K562 (cell line): Measurements from ENCODE around the gene MFAP3L. TPM values are rescaled to one million over a fixed set of nuclear protein-coding genes. Genes with fewer than 3 reads are reported as not detected.

Experiments used
- ATAC-seq: fragments of 200-7000 bp; cut with Tn5 transposase; 3 replicates; pipeline ENCODE4 v1.9.1; 2020; ENCODE audit warnings: moderate library complexity
- BruUV-seq: library from RNA; stranded (reverse); fragments of 400-500 nt; replicated peaks from 2 replicates; lab custom pipeline; 2021; lab: Mats Ljungman, UMichigan
- CTCF ChIA-PET: fragments of 300-600 bp; formaldehyde crosslinking; extraction: SDS; loops from one replicate; lab custom pipeline; 2021; ENCODE audit warnings: low intra/inter-chr PET ratio; lab: Yijun Ruan, JAX
- POLR2A ChIA-PET: fragments of 300-600, 350-650 bp; sonication (Branson Sonifier 250); formaldehyde crosslinking; extraction: SDS; loops from one replicate; lab custom pipeline; 2021; ENCODE audit warnings: antibody characterized with exemption, inconsistent platforms; lab: Yijun Ruan, JAX
- DNase-seq, 4 experiments: peaks; one replicate each; pipeline versions ENCODE4 v3.0.0 to v3.0.0-alpha.2; 2011 to 2018; ENCODE audit warnings: low spot score in 3 of 4, mixed read lengths in 3 of 4; ENCODE audit errors: extremely low read depth in 1 of 4
- FAIRE-seq: peaks from 2 replicates; lab custom pipeline; 2011; peaks lifted over from hg19 to GRCh38; lab: Jason Lieb, UNC
- H2AFZ ChIP-seq: 2 replicates; pipeline ENCODE4 v1.6.0; 2011; ENCODE audit warnings: low read depth, low read length, control low read depth, inconsistent platforms
- H3K27ac ChIP-seq: fragments of 200-600 bp; 3 replicates; pipeline ENCODE4 v1.8.0; 2011; ENCODE audit warnings: low read depth, mild to moderate bottlenecking, control low read depth, inconsistent platforms, low read length, moderate library complexity, mixed read lengths; ENCODE audit errors: extremely low read depth
- H3K27me3 ChIP-seq, 2 experiments: fragments of 300-600 bp in 1 of 2; 2 replicates in 1 of 2; 3 replicates in 1 of 2; pipeline versions ENCODE4 v1.6.0 to v1.8.0; 2011; ENCODE audit warnings: inconsistent platforms in 2 of 2, low read length in 2 of 2, mild to moderate bottlenecking in 1 of 2, mixed read lengths in 1 of 2, moderate library complexity in 1 of 2; ENCODE audit not compliant: control insufficient read depth in 2 of 2, insufficient read depth in 2 of 2
- H3K36me3 ChIP-seq: fragments of 300-600 bp; 3 replicates; pipeline ENCODE4 v1.8.0; 2011; ENCODE audit warnings: mild to moderate bottlenecking, low read length, inconsistent platforms; ENCODE audit not compliant: control insufficient read depth, insufficient read depth
- H3K4me1 ChIP-seq, 2 experiments: fragments of 200-600 bp in 1 of 2; replicated peaks in 1 of 2; 2 replicates in 1 of 2; 3 replicates in 1 of 2; pipeline versions ENCODE4 v1.5.1 to v1.8.0; 2011; ENCODE audit warnings: inconsistent platforms in 2 of 2, low read length in 2 of 2, mild to moderate bottlenecking in 1 of 2, mixed read lengths in 1 of 2, moderate library complexity in 1 of 2; ENCODE audit not compliant: control insufficient read depth in 2 of 2, insufficient read depth in 2 of 2
- H3K4me2 ChIP-seq: 2 replicates; pipeline ENCODE4 v1.6.1; 2011; ENCODE audit warnings: low read length, control low read depth, inconsistent platforms, mixed read lengths; ENCODE audit not compliant: insufficient read depth
- H3K4me3 ChIP-seq: fragments of 200-600 bp; sonication (generic), shearing (Covaris generic); 2 replicates; pipeline ENCODE4 v1.5.1; 2016; ENCODE audit warnings: control low read depth, inconsistent platforms
- H3K79me2 ChIP-seq: fragments of 200-600 bp; 3 replicates; pipeline ENCODE4 v1.8.0; 2011; ENCODE audit warnings: low read length, inconsistent platforms; ENCODE audit not compliant: control insufficient read depth, insufficient read depth
- H3K9ac ChIP-seq, 2 experiments: 2 replicates each; pipeline versions ENCODE4 v1.6.0 to v1.6.1; 2011; ENCODE audit warnings: low read depth in 2 of 2, low read length in 2 of 2, control low read depth in 1 of 2, inconsistent platforms in 1 of 2, mild to moderate bottlenecking in 1 of 2, mixed read lengths in 1 of 2; ENCODE audit not compliant: insufficient read depth in 1 of 2
- H3K9me1 ChIP-seq: one replicate; pipeline ENCODE4 v1.6.0; 2011; ENCODE audit warnings: inconsistent platforms, mild to moderate bottlenecking, low read length, moderate library complexity; ENCODE audit not compliant: control insufficient read depth, insufficient read depth
- H3K9me3 ChIP-seq: replicated peaks from 2 replicates; pipeline ENCODE4 v1.5.1; 2011; ENCODE audit warnings: low read depth, low read length, inconsistent platforms; ENCODE audit not compliant: control insufficient read depth, insufficient read depth
- H4K20me1 ChIP-seq: replicated peaks from 2 replicates; pipeline ENCODE4 v1.6.1; 2011; ENCODE audit warnings: low read length, inconsistent platforms, mixed read lengths; ENCODE audit not compliant: control insufficient read depth, insufficient read depth
- ELF1 ChIP-seq: fragments of 200-800 bp; sonication (Bioruptor generic); IDR thresholded peaks from 2 replicates; pipeline ENCODE4 v1.6.1; 2016; ENCODE audit warnings: missing genetic modification characterization, missing compliant biosample characterization
- ERF ChIP-seq: fragments of 450-650 bp; formaldehyde crosslinking; IDR thresholded peaks from 2 replicates; pipeline ENCODE4 v1.4.0; 2020; ENCODE audit warnings: mild to moderate bottlenecking, mixed read lengths
- TEAD1 ChIP-seq, 2 experiments: fragments of 450-650 bp in 1 of 2; sonication (generic) in 1 of 2; formaldehyde crosslinking; IDR thresholded peaks; 2 replicates each; pipeline versions ENCODE4 v1.4.0 to v1.8.0; 2020 to 2022; ENCODE audit warnings: mild to moderate bottlenecking in 2 of 2, missing genetic modification reagents in 1 of 2
- ZNF830 ChIP-seq: fragments of 250-450 bp; sonication (Bioruptor Pico); IDR thresholded peaks from 2 replicates; pipeline ENCODE4 v1.5.0; 2021; ENCODE audit warnings: mild to moderate bottlenecking
- WGBS: fragments of 100-300 bp; shearing (Covaris generic); methylation state at CpG from one replicate; pipeline ENCODE4 v1.1.6; 2016; ENCODE audit warnings: low coverage, mixed read lengths; ENCODE audit not compliant: insufficient coverage; ENCODE audit errors: missing lambda C conversion rate; 5-methylcytosine and 5-hydroxymethylcytosine counted together
- in situ Hi-C: fragments of 300-500 bp; cut with MboI; formaldehyde crosslinking; loops from 4 replicates; pipeline ENCODE4 v1.15.0; 2018; ENCODE audit warnings: inconsistent platforms, mixed read lengths
- intact Hi-C: fragments of 100-400 bp; cut with micrococcal nuclease; formaldehyde crosslinking; loops from 2 replicates; pipeline ENCODE4 v1.14.2; 2022
- polyA plus RNA-seq, 8 experiments: library from polyadenylated mRNA; depleted of rRNA in 4 of 8; stranded (reverse) in 5 of 8; unstranded in 3 of 8; fragments of >200 nt; fragmentation: Nextera tagmentation in 2 of 8; fragmentation: Illumina TruSeq in 1 of 8; extraction: Ambion mirVana in 2 of 8; extraction: Trizol in 1 of 8; gene quantifications; 2 replicates each; pipeline versions ENCODE4 v1.2.1 to v1.2.3, GENCODE V29; 2011 to 2014; ENCODE audit warnings: inconsistent platforms in 1 of 8, missing spikeins in 1 of 8
- total RNA-seq, 7 experiments: library from RNA; depleted of rRNA in 6 of 7; stranded (reverse); fragments of >200 nt in 6 of 7; fragmentation: Illumina TruSeq in 2 of 7; extraction: Trizol in 2 of 7; gene quantifications; 2 replicates each; pipeline versions ENCODE4 v1.2.1 to v1.2.3, GENCODE V29; 2011 to 2021; ENCODE audit warnings: low replicate concordance in 1 of 7

MFAP3L gene
- total and polyA plus RNA-seq, 9 of the 15 experiments (the other 6 are each of a cell fraction or from before 2014, with no cell fraction given) = 0.06 to 0.25 (median 0.20) TPM; not detected in 3

DNA sequence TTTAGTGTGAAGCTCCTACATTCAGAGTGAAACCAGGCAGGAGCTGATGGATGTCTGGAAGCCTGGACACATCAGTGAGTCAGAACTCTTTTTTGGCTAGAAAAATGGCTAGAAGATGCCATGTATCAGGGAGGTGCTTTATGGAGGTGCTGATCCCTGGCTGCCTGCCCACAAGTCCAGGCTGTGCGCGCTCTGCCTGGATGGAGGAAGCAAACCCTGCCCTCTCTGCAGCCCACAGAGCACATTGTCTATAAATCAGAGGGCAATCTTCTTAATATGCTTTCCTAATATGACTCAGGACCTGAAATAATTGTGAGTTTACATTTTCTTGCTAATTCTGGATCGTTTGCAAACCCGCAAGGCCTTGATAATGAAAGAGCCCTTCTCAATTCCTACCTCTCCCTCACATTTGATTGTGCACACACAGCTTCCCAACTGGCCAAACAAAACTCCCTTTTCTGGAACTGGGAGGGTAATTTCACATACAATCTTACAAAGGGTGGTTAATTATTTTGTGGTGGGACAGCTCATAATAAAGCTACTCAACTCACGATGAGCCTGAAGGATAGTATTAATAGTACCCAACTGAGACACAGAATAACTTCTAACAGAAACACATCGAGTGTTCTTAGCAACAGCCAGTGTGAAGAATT is 11.7 kb downstream of the MFAP3L start (continued):
- TF ChIP-seq ERF (no peak), ELF1 (tag) (no peak), TEAD1 (CRISPR knock-in tag; IDR thresholded peaks at IDR 0.05) (no peak)

DNA sequence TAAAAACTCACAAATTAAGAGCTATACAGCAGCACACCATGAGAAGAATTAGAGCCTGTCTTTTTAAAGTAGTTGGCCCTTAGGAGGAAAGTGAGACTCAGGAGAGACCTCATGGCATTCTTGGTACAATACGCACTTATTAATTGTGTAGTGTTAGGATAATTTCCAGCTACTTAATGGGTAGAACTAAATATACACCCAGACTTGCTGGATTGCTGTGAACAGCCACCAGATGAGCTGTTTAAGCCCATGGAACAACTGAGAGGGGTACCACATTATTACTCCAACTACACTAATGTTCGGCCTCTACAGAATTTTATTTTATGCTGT is 13.6 kb downstream of the MFAP3L start:
- CTCF ChIA-PET = no interaction called here
- Histone ChIP-seq H3K27ac (no peak overlapping the region), H3K36me3 (no peaks in the 10 kb centered on the region), H2AFZ (no peak overlapping the region), H3K27me3 (peaks cover 0 to 8% of the 10 kb centered on the region in 2 experiments; a peak in 2 of 5 replicates), H3K79me2 (no peaks in the 10 kb centered on the region)
- no TSS peak for BruUV-seq
- no peak for FAIRE-seq
- intact Hi-C loops = no loop called here
- ATAC-seq = no peak
- TF ChIP-seq ZNF830 = no peak
- TF ChIP-seq, all 486 proteins: peak for 0
- H3K9me1 ChIP-seq = no peaks in the 10 kb centered on the region
- no peak for DNase-seq
- no peak overlapping the region for H3K4me2 ChIP-seq
- H3K4me1 ChIP-seq = peaks cover 0 to 3% of the 10 kb centered on the region in 2 experiments; a peak in 2 of 5 replicates
- POLR2A ChIA-PET = interaction anchor here (0.5 kb wide), 1 partner anchor 216 kb away, joined by 3 read pairs; no protein-coding TSS in a partner anchor
- in situ Hi-C loops = no loop called here
- H3K9ac ChIP-seq = no peak overlapping the region
- WGBS = 0% methylated on average over 2 of the region's 2 CpGs
- H3K9me3 ChIP-seq = no peaks in the 10 kb centered on the region
- H3K4me3 ChIP-seq = no peak overlapping the region
- H4K20me1 ChIP-seq = no peaks in the 10 kb centered on the region
